Endodermal cell (in vitro differentiated cells): ENCODE measurements around the gene LILRB1. TPM values are rescaled to one million over a fixed set of nuclear protein-coding genes. Genes with fewer than 3 reads are reported as not detected.
"Not testable (repeated sequence)": the region's sequence is repeated elsewhere in the genome, so short reads cannot be mapped to it uniquely, and the experiment has no call there.

Experiments
- DNase-seq: peaks from one replicate; pipeline ENCODE4 v3.0.0-alpha.2; 2017
- H3K27ac ChIP-seq: 2 replicates; pipeline ENCODE4 v1.5.1; 2013; ENCODE audit warnings: mild to moderate bottlenecking, low read depth, low read length, moderate library complexity
- H3K27me3 ChIP-seq: 2 replicates; pipeline ENCODE4 v1.6.1; 2013; ENCODE audit warnings: mild to moderate bottlenecking, low read length, moderate library complexity; ENCODE audit not compliant: insufficient read depth, control insufficient read depth, poor library complexity, severe bottlenecking
- H3K36me3 ChIP-seq: 2 replicates; pipeline ENCODE4 v1.7.0; 2013; ENCODE audit warnings: mild to moderate bottlenecking, low read length, moderate library complexity; ENCODE audit not compliant: control insufficient read depth, insufficient read depth
- H3K4me1 ChIP-seq: one replicate; pipeline ENCODE4 v1.7.0; 2013; ENCODE audit warnings: low read length; ENCODE audit not compliant: control insufficient read depth, insufficient read depth
- H3K4me3 ChIP-seq: 2 replicates; pipeline ENCODE4 v1.5.1; 2013; ENCODE audit warnings: mild to moderate bottlenecking, low read length, moderate library complexity
- H3K9ac ChIP-seq: 2 replicates; pipeline ENCODE4 v1.6.1; 2013; ENCODE audit warnings: mild to moderate bottlenecking, low read length, moderate library complexity; ENCODE audit not compliant: poor library complexity, severe bottlenecking; ENCODE audit errors: extremely low read depth
- H3K9me3 ChIP-seq: 2 replicates; pipeline ENCODE4 v1.6.1; 2013; ENCODE audit warnings: mild to moderate bottlenecking, low read length, moderate library complexity; ENCODE audit not compliant: control insufficient read depth
- H3K27ac Mint-ChIP-seq: 2 replicates; pipeline ENCODE4 v1.8.0; 2020; ENCODE audit warnings: mixed read lengths
- H3K27me3 Mint-ChIP-seq: 2 replicates; pipeline ENCODE4 v1.8.0; 2021; ENCODE audit warnings: mild to moderate bottlenecking, mixed read lengths; ENCODE audit not compliant: insufficient read depth
- H3K36me3 Mint-ChIP-seq: 2 replicates; pipeline ENCODE4 v1.8.0; 2020; ENCODE audit warnings: low read depth, mixed read lengths
- H3K4me1 Mint-ChIP-seq: 2 replicates; pipeline ENCODE4 v1.8.0; 2020; ENCODE audit warnings: mixed read lengths
- H3K4me3 Mint-ChIP-seq: 2 replicates; pipeline ENCODE4 v1.8.0; 2020; ENCODE audit warnings: mild to moderate bottlenecking, moderate library complexity, mixed read lengths
- H3K9me3 Mint-ChIP-seq: 2 replicates; pipeline ENCODE4 v1.8.0; 2020; ENCODE audit warnings: mild to moderate bottlenecking, mixed read lengths
- CTCF ChIP-seq: fragments of 200-600 bp; sonication (generic); conservative IDR thresholded peaks from 2 replicates; pipeline ENCODE4 v1.5.0; 2021; ENCODE audit warnings: antibody characterized with exemption, mild to moderate bottlenecking
- WGBS, 2 experiments: methylation state at CpG; one replicate each; pipeline versions ENCODE4 v1.1.5 to v1.1.7; 2013; ENCODE audit warnings: missing lambda C conversion rate in 2 of 2, mixed read lengths in 1 of 2; ENCODE audit not compliant: insufficient coverage in 1 of 2, insufficient read length in 1 of 2; 5-methylcytosine and 5-hydroxymethylcytosine counted together
- long read RNA-seq, 4 experiments: library from polyadenylated mRNA in 2 of 4; library from RNA in 1 of 4; library from capped mRNA in 1 of 4; stranded (forward) in 3 of 4; unstranded in 1 of 4; transcript quantifications; one replicate each; pipeline ENCODE4 v2.0.0, GENCODE V29; 2020 to 2021; ENCODE audit warnings: inconsistent platforms in 1 of 4
- polyA plus RNA-seq, 2 experiments: library from polyadenylated mRNA; stranded (reverse); fragments of 50-300 nt; gene quantifications; one replicate each; pipeline ENCODE4 v1.2.3, GENCODE V29; 2013
- total RNA-seq, 2 donors: library from RNA; stranded (reverse); fragmentation: NEBNext Ultra II Directional in 1 of 2; extraction: Animal tissue kit (Norgen Biotek cat#: 25700) in 1 of 2; gene quantifications; 2 replicates in 1 of 2; 3 replicates in 1 of 2; pipeline ENCODE4 v1.2.1, GENCODE V29; 2021

Gene LILRB1
- not detected for total RNA-seq
- not detected for polyA plus RNA-seq (2013, experiment 1 of 2)
- polyA plus RNA-seq (2013, experiment 2 of 2) = not detected
- long read RNA-seq, experiment 1 = 0 reads
- long read RNA-seq, experiment 2 = 0 reads
- long read RNA-seq, experiment 3 = 0 reads
- long read RNA-seq, experiment 4 = 0 reads

GRCh38 chr19:54630262-54630661 is at the start of gene LILRB1:
Gene LILRB1, plus strand, starts transcription at chr19:54630484. Its CDS starts 590 bp downstream, at chr19:54631074.
- H3K27ac ChIP-seq, H3K27ac Mint-ChIP-seq, H3K9ac ChIP-seq, H3K4me3 Mint-ChIP-seq, H3K27me3 ChIP-seq, H3K36me3 Mint-ChIP-seq, H3K36me3 ChIP-seq, H3K4me1 ChIP-seq, H3K4me3 ChIP-seq, H3K27me3 Mint-ChIP-seq, DNase-seq, H3K4me1 Mint-ChIP-seq: not testable (repeated sequence)
- peaks cover 93% of the 10 kb centered on the region for H3K9me3 Mint-ChIP-seq
- 70 to 78% methylated on average over 3 to 9 of the region's 9 CpGs for WGBS, 2 experiments
- peaks cover 39% of the 10 kb centered on the region for H3K9me3 ChIP-seq

DNA sequence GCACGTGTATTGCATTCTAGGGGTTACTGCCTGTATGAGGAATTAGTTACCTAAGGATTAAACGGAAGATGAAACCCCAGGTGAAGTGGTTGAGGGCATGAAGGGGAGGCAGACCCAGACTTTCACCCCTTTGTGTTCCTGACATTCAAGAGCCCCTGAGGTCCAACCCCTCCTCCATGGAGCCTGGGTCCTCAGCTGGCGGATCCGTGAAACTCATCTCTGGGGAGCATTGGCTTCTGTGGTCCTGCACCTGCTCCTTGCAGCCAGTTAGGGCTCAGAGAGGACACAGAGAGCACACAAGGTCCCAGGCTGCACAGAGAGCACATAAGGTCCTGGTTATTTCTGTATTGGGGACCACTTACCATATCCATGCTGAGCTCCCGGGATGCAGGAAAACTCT is 43.9 kb upstream of the LILRB1 start:
- Mint-ChIP-seq H3K4me1 (no peaks in the 10 kb centered on the region), H3K27ac (no peak overlapping the region), H3K4me3 (no peak overlapping the region), H3K27me3 (peaks cover 1% of the 10 kb centered on the region), H3K36me3 (no peaks in the 10 kb centered on the region), H3K9me3 (peaks cover 99% of the 10 kb centered on the region)
- Histone ChIP-seq H3K9ac (no peak overlapping the region), H3K27ac (no peak overlapping the region), H3K9me3 (peaks cover 55% of the 10 kb centered on the region), H3K36me3 (no peaks in the 10 kb centered on the region), H3K4me1 (no peaks in the 10 kb centered on the region), H3K27me3 (no peaks in the 10 kb centered on the region), H3K4me3 (no peak overlapping the region)
- WGBS, 2 experiments = 67 to 90% methylated on average over 2 to 5 of the region's 5 CpGs
- TF ChIP-seq CTCF = no peak
- no peak for DNase-seq

DNA sequence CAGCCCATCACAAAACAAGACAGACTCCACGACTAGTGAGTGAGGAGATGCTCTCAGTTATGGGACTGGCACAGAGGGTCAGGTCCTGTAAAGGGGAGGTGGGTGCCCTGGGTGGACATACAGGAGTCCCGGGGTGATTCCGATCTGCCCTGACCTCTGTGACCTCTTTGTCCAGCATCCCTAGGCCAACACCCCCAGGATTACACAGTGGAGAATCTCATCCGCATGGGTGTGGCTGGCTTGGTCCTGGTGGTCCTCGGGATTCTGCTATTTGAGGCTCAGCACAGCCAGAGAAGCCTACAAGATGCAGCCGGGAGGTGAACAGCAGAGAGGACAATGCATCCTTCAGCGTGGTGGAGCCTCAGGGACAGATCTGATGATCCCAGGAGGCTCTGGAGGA is 43.3 kb upstream of the LILRB1 start:
- no peak for DNase-seq
- H3K27me3 Mint-ChIP-seq = peaks cover 1% of the 10 kb centered on the region
- no peaks in the 10 kb centered on the region for H3K36me3 ChIP-seq
- no peak overlapping the region for H3K9ac ChIP-seq
- peaks cover 59% of the 10 kb centered on the region for H3K9me3 ChIP-seq
- no peaks in the 10 kb centered on the region for H3K4me1 Mint-ChIP-seq
- H3K4me3 Mint-ChIP-seq = no peak overlapping the region
- no peaks in the 10 kb centered on the region for H3K27me3 ChIP-seq
- H3K4me3 ChIP-seq = no peak overlapping the region
- no peak overlapping the region for H3K27ac Mint-ChIP-seq
- WGBS, 2 experiments = 59 to 67% methylated on average over 3 to 7 of the region's 7 CpGs
- H3K27ac ChIP-seq = no peak overlapping the region
- TF ChIP-seq CTCF = no peak
- H3K9me3 Mint-ChIP-seq = peaks cover 99% of the 10 kb centered on the region
- no peaks in the 10 kb centered on the region for H3K36me3 Mint-ChIP-seq
- H3K4me1 ChIP-seq = no peaks in the 10 kb centered on the region

GRCh38 chr19:54593445-54593844 is 36.8 kb upstream of the LILRB1 start, which contains the start of gene LILRA1:
Gene LILRA1, plus strand, starts transcription at chr19:54593632. Its CDS starts 613 bp downstream, at chr19:54594245.
- H3K4me3 ChIP-seq, H3K9ac ChIP-seq, DNase-seq, H3K27ac Mint-ChIP-seq, H3K4me1 ChIP-seq, H3K27me3 ChIP-seq, H3K36me3 ChIP-seq, H3K27me3 Mint-ChIP-seq, H3K4me3 Mint-ChIP-seq, H3K27ac ChIP-seq, H3K4me1 Mint-ChIP-seq, H3K36me3 Mint-ChIP-seq: not testable (repeated sequence)
- 48 to 57% methylated on average over 3 to 6 of the region's 6 CpGs for WGBS, 2 experiments
- H3K9me3 Mint-ChIP-seq = peaks cover 95% of the 10 kb centered on the region
- peaks cover 41% of the 10 kb centered on the region for H3K9me3 ChIP-seq

GRCh38 chr19:54593931-54594626 is 36.2 kb upstream of the LILRB1 start:
- H3K9me3 Mint-ChIP-seq = peaks cover 93% of the 10 kb centered on the region

More at GRCh38 chr19:54593931-54594626, 36.2 kb upstream of the LILRB1 start:
- H3K27me3 Mint-ChIP-seq, H3K4me3 ChIP-seq, H3K27ac Mint-ChIP-seq, DNase-seq, H3K36me3 Mint-ChIP-seq, H3K4me1 ChIP-seq, H3K4me3 Mint-ChIP-seq, H3K4me1 Mint-ChIP-seq, H3K36me3 ChIP-seq, H3K27ac ChIP-seq, H3K27me3 ChIP-seq, H3K9ac ChIP-seq: not testable (repeated sequence)
- H3K9me3 ChIP-seq = peaks cover 36% of the 10 kb centered on the region
- WGBS, 2 experiments = 53 to 74% methylated on average over 2 to 9 of the region's 9 CpGs
